HepG2 (cell line): ENCODE measurements around the gene FANK1. TPM values are rescaled to one million over a fixed set of nuclear protein-coding genes. Genes with fewer than 3 reads are reported as not detected.

Experiments used
- ATAC-seq: fragments of 200-7000 bp; cut with Tn5 transposase; 3 replicates; pipeline ENCODE4 v1.9.1; 2020; ENCODE audit warnings: mild to moderate bottlenecking, moderate library complexity
- BruUV-seq: library from RNA; stranded (reverse); fragments of 400-500 nt; replicated peaks from 2 replicates; lab custom pipeline; 2021; lab: Mats Ljungman, UMichigan
- CTCF ChIA-PET: fragments of 300-600 bp; formaldehyde crosslinking; extraction: SDS; loops from one replicate; lab custom pipeline; 2021; ENCODE audit warnings: low total read pairs, inconsistent platforms, low intra/inter-chr PET ratio; lab: Yijun Ruan, JAX
- POLR2A ChIA-PET: fragments of 350-600 bp; sonication (Branson Sonifier 250); formaldehyde crosslinking; loops from one replicate; lab custom pipeline; 2020; ENCODE audit warnings: antibody characterized with exemption, inconsistent platforms; lab: Yijun Ruan, JAX
- DNase-seq: peaks from one replicate; pipeline ENCODE4 v3.0.0-alpha.2; 2015; ENCODE audit warnings: low spot score
- FAIRE-seq: peaks from 3 replicates; lab custom pipeline; 2011; peaks lifted over from hg19 to GRCh38; lab: Jason Lieb, UNC
- H2AFZ ChIP-seq: one replicate; pipeline ENCODE4 v1.6.1; 2011; ENCODE audit warnings: low read length, inconsistent platforms
- H3K27ac ChIP-seq: fragments of 300-600 bp; 3 replicates; pipeline ENCODE4 v1.8.0; 2011; ENCODE audit warnings: mixed run types, mild to moderate bottlenecking, mixed read lengths, low read length, inconsistent platforms; ENCODE audit not compliant: insufficient read depth; ENCODE audit errors: extremely low read length
- H3K27me3 ChIP-seq, 2 experiments: fragments of 200-600 bp in 1 of 2; 2 replicates in 1 of 2; 3 replicates in 1 of 2; pipeline versions ENCODE4 v1.6.0 to v1.8.0; 2011; ENCODE audit warnings: low read length in 2 of 2, mild to moderate bottlenecking in 2 of 2, moderate library complexity in 2 of 2, inconsistent platforms in 1 of 2; ENCODE audit not compliant: insufficient read depth in 2 of 2, control insufficient read depth in 1 of 2
- H3K36me3 ChIP-seq, 2 experiments: fragments of 200-600 bp in 1 of 2; replicated peaks in 1 of 2; 2 replicates in 1 of 2; 3 replicates in 1 of 2; pipeline versions ENCODE4 v1.5.1 to v1.8.0; 2011; ENCODE audit warnings: low read length in 2 of 2, inconsistent platforms in 1 of 2; ENCODE audit not compliant: insufficient read depth in 2 of 2, control insufficient read depth in 1 of 2
- H3K4me1 ChIP-seq: 2 replicates; pipeline ENCODE4 v1.5.1; 2012; ENCODE audit warnings: low read length, inconsistent platforms; ENCODE audit not compliant: insufficient read depth
- H3K4me2 ChIP-seq: 2 replicates; pipeline ENCODE4 v1.6.0; 2011; ENCODE audit warnings: low read depth, low read length, inconsistent platforms
- H3K4me3 ChIP-seq, 3 experiments: fragments of 200-600 bp in 1 of 3; sonication (generic), shearing (Covaris generic) in 1 of 3; replicated peaks in 1 of 3; 2 replicates each; pipeline ENCODE4 v1.5.1; 2011 to 2016; ENCODE audit warnings: low read length in 3 of 3, inconsistent platforms in 2 of 3, low read depth in 2 of 3, mild to moderate bottlenecking in 2 of 3, control low read depth in 1 of 3, mixed read lengths in 1 of 3; ENCODE audit not compliant: insufficient read depth in 1 of 3
- H3K79me2 ChIP-seq: one replicate; pipeline ENCODE4 v1.6.1; 2011; ENCODE audit warnings: low read length, inconsistent platforms; ENCODE audit not compliant: insufficient read depth
- H3K9ac ChIP-seq: 2 replicates; pipeline ENCODE4 v1.6.0; 2011; ENCODE audit warnings: mild to moderate bottlenecking, low read depth, low read length, inconsistent platforms; ENCODE audit not compliant: insufficient read depth
- H3K9me3 ChIP-seq: 2 replicates; pipeline ENCODE4 v1.5.1; 2012; ENCODE audit warnings: mild to moderate bottlenecking, low read length
- H4K20me1 ChIP-seq: 2 replicates; pipeline ENCODE4 v1.6.0; 2011; ENCODE audit warnings: inconsistent platforms, mild to moderate bottlenecking, low read length, moderate library complexity; ENCODE audit not compliant: insufficient read depth
- CENPX ChIP-seq: sonication (generic); formaldehyde crosslinking; IDR thresholded peaks from 2 replicates; pipeline ENCODE4 v1.9.0; 2021; ENCODE audit warnings: mild to moderate bottlenecking, missing genetic modification reagents, moderate library complexity
- CTCF ChIP-seq: sonication (generic); formaldehyde crosslinking; IDR thresholded peaks from 2 replicates; pipeline ENCODE4 v1.5.0; 2020; ENCODE audit warnings: mild to moderate bottlenecking, missing genetic modification reagents, moderate library complexity
- E2F2 ChIP-seq: sonication (generic); formaldehyde crosslinking; IDR thresholded peaks from 2 replicates; pipeline ENCODE4 v1.4.0; 2020; ENCODE audit warnings: missing genetic modification reagents, borderline replicate concordance
- FOSL2 ChIP-seq: sonication (generic); formaldehyde crosslinking; IDR thresholded peaks from 2 replicates; pipeline ENCODE4 v1.4.0; 2020; ENCODE audit warnings: missing genetic modification reagents
- PHB2 ChIP-seq: fragments of 450-650 bp; IDR thresholded peaks from 2 replicates; pipeline ENCODE4 v1.6.1; 2018; ENCODE audit not compliant: partially characterized antibody
- SOX13 ChIP-seq, 3 experiments: fragments of 450-650 bp in 1 of 3; sonication (generic) in 1 of 3; formaldehyde crosslinking in 1 of 3; IDR thresholded peaks in 2 of 3; conservative IDR thresholded peaks in 1 of 3; 2 replicates each; pipeline versions ENCODE4 v1.5.0 to v1.6.1; 2016 to 2020; ENCODE audit warnings: antibody characterized with exemption in 1 of 3, mild to moderate bottlenecking in 1 of 3, missing compliant biosample characterization in 1 of 3, missing genetic modification reagents in 1 of 3, moderate library complexity in 1 of 3
- ZHX1 ChIP-seq: sonication (generic); formaldehyde crosslinking; IDR thresholded peaks from 2 replicates; pipeline ENCODE4 v1.8.1; 2022; ENCODE audit warnings: low read depth, mild to moderate bottlenecking, missing genetic modification reagents
- ZNF12 ChIP-seq: sonication (generic); formaldehyde crosslinking; IDR thresholded peaks from 2 replicates; pipeline ENCODE4 v1.5.0; 2020; ENCODE audit warnings: missing genetic modification reagents
- ZNF556 ChIP-seq: sonication (generic); formaldehyde crosslinking; IDR thresholded peaks from 2 replicates; pipeline ENCODE4 v1.4.0; 2020; ENCODE audit warnings: mild to moderate bottlenecking, missing genetic modification reagents, borderline replicate concordance
- ZNF772 ChIP-seq: sonication (generic); formaldehyde crosslinking; IDR thresholded peaks from 2 replicates; pipeline ENCODE4 v1.5.0; 2020; ENCODE audit warnings: mild to moderate bottlenecking, missing genetic modification reagents
- ZSCAN20 ChIP-seq: sonication (generic); formaldehyde crosslinking; IDR thresholded peaks from 2 replicates; pipeline ENCODE4 v1.4.0; 2020; ENCODE audit warnings: missing genetic modification reagents, mild to moderate bottlenecking, borderline replicate concordance
- WGBS: methylation state at CpG from one replicate; pipeline ENCODE4 v1.1.6; 2017; ENCODE audit warnings: low lambda C conversion rate; 5-methylcytosine and 5-hydroxymethylcytosine counted together
- in situ Hi-C: cut with HindIII; loops from 2 replicates; pipeline ENCODE4 v1.10.0; 2017; ENCODE audit warnings: low pct_unique_long_range_greater_than_20kb; ENCODE audit not compliant: extremely low pct_ligation_motif_present
- intact Hi-C: fragments of 100-400 bp; cut with micrococcal nuclease; formaldehyde crosslinking; loops from one replicate; pipeline ENCODE4 v1.10.0; 2022; ENCODE audit not compliant: unreplicated experiment
- polyA plus RNA-seq, 8 experiments: library from polyadenylated mRNA; depleted of rRNA in 3 of 8; stranded (reverse) in 7 of 8; unstranded in 1 of 8; fragments of >200 nt; fragmentation: Illumina TruSeq in 4 of 8; extraction: Trizol in 4 of 8; gene quantifications; 2 replicates each; pipeline versions ENCODE4 v1.2.1 to v1.2.3, GENCODE V29; 2011 to 2016; ENCODE audit warnings: low read depth in 4 of 8, missing spikeins in 1 of 8, mixed read lengths in 1 of 8; ENCODE audit not compliant: insufficient read depth in 1 of 8
- total RNA-seq, 5 experiments: library from RNA; depleted of rRNA; stranded (reverse); fragments of >200 nt; fragmentation: Illumina TruSeq; extraction: Trizol; gene quantifications; 2 replicates each; pipeline ENCODE4 v1.2.3, GENCODE V29; 2016; ENCODE audit warnings: low read depth in 1 of 5
- TF ChIP-seq, protein P1 (sequence below): sonication (generic); formaldehyde crosslinking; IDR thresholded peaks from 2 replicates; pipeline ENCODE4 v1.8.1; 2023; ENCODE audit warnings: mild to moderate bottlenecking, missing genetic modification reagents, borderline replicate concordance

The FANK1 gene
- total and polyA plus RNA-seq, 2 of the 13 experiments (the other 11 are each of a cell fraction or from before 2014, with no cell fraction given), result 0.22 TPM; not detected in 1

GRCh38 chr10:125850766-125851731, 45.3 kb upstream of the FANK1 start (continued):
- TF ChIP-seq ZNF556 (CRISPR knock-in tag), result no peak
- TF ChIP-seq ZHX1 (CRISPR knock-in tag), result no peak

DNA sequence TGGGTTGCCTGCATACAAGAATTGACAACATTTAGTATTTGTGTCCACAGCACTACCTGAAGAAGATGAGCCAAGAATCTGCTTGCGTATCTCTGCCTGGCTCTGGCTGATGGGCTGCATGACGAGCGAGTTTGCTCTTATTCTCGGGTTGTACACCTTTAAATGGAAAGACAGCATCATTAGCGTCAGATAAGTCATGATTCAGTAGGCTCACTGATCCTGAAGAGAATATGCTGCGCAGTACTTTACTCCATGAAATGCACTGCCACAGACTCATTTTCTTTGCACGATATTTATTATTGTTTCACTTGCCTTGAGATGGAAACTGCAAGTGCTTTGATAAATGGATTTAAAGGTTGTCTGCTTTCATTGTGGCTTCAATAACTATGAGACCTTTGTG, 43.9 kb upstream of the FANK1 start:
- Histone ChIP-seq H3K4me1 (peaks cover 16% of the 10 kb centered on the region), H3K4me3 (no peak overlapping the region), H3K9ac (no peak overlapping the region), H3K4me2 (no peak overlapping the region), H3K79me2 (no peaks in the 10 kb centered on the region), H4K20me1 (no peaks in the 10 kb centered on the region), H3K36me3 (peaks cover 8 to 15% of the 10 kb centered on the region in 2 experiments), H3K27me3 (no peaks in the 10 kb centered on the region), H3K27ac (no peak overlapping the region), H3K9me3 (no peaks in the 10 kb centered on the region), H2AFZ (no peak overlapping the region)
- 93% methylated on average over 7 of the region's 7 CpGs for WGBS
- POLR2A ChIA-PET, result no interaction called here
- DNase-seq (no peak), ATAC-seq (no peak), FAIRE-seq (no peak)
- in situ Hi-C loops, result no loop called here
- no TSS peak for BruUV-seq
- CTCF ChIA-PET, result no interaction called here
- intact Hi-C loops, result no loop called here
- TF ChIP-seq PHB2 (no peak), ZNF772 (no peak), E2F2 (CRISPR knock-in tag) (no peak), CENPX (CRISPR knock-in tag) (no peak), SOX13 (IDR thresholded peaks at IDR 0.05) (no peak), SOX13 (CRISPR knock-in tag; conservative IDR thresholded peaks at IDR 0.05 in 1 of 2, IDR thresholded peaks at IDR 0.05 in 1 of 2) (no peak), ZSCAN20 (CRISPR knock-in tag) (no peak), FOSL2 (no peak), ZNF12 (CRISPR knock-in tag) (no peak), CTCF (CRISPR knock-in tag) (no peak)
- TF ChIP-seq, protein P1, sequence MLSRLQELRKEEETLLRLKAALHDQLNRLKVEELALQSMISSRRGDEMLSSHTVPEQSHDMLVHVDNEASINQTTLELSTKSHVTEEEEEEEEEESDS, result no peak
